RKO (cell line): Measurements from ENCODE around the gene TXNRD1.
"Not testable (repeated sequence)": the region's sequence is repeated elsewhere in the genome, so short reads cannot be mapped to it uniquely, and the experiment has no call there.

Experiments used
- DNase-seq: peaks from one replicate; pipeline ENCODE4 v3.0.0-alpha.2; 2016; ENCODE audit warnings: low spot score

TXNRD1 gene

GRCh38 chr12:104328278-104328677 lies 112.7 kb downstream of the TXNRD1 start:
- not testable (repeated sequence) for DNase-seq

GRCh38 chr12:104328790-104329189 lies 113.2 kb downstream of the TXNRD1 start:
- DNase-seq, result no peak

GRCh38 chr12:104329707-104330532 lies 114.3 kb downstream of the TXNRD1 start:
- DNase-seq, result no peak

- no peak for DNase-seq
These were observed 115.8 kb downstream of the TXNRD1 start for GRCh38 chr12:104331376-104331775.

- not testable (repeated sequence) for DNase-seq
These were observed 116.7 kb downstream of the TXNRD1 start for GRCh38 chr12:104332273-104332672.

GRCh38 chr12:104333692-104334255 lies 118.2 kb downstream of the TXNRD1 start:
- no peak for DNase-seq

GRCh38 chr12:104334581-104334980 lies 119.0 kb downstream of the TXNRD1 start:
- no peak for DNase-seq

- no peak for DNase-seq
These were observed 120.5 kb downstream of the TXNRD1 start for GRCh38 chr12:104336115-104336514.

- no peak for DNase-seq
These were observed 121.5 kb downstream of the TXNRD1 start for GRCh38 chr12:104337030-104337558.

GRCh38 chr12:104339663-104340062 lies 124.1 kb downstream of the TXNRD1 start:
- DNase-seq, result no peak

GRCh38 chr12:104340177-104340576 lies 124.6 kb downstream of the TXNRD1 start:
- no peak for DNase-seq

GRCh38 chr12:104340925-104341611 lies 125.5 kb downstream of the TXNRD1 start:
- no peak for DNase-seq

- DNase-seq, result no peak
These were observed 126.6 kb downstream of the TXNRD1 start for GRCh38 chr12:104342147-104342546.

- DNase-seq, result no peak
These were observed 127.2 kb downstream of the TXNRD1 start for GRCh38 chr12:104342635-104343249.

GRCh38 chr12:104344682-104345081 lies 129.1 kb downstream of the TXNRD1 start:
- no peak for DNase-seq

GRCh38 chr12:104345234-104346066 lies 129.9 kb downstream of the TXNRD1 start:
- no peak for DNase-seq

GRCh38 chr12:104347374-104348075 lies 131.9 kb downstream of the TXNRD1 start:
- DNase-seq, result no peak

GRCh38 chr12:104348283-104348993 lies 132.9 kb downstream of the TXNRD1 start:
- DNase-seq, result no peak

- DNase-seq, result no peak
These were observed 133.5 kb downstream of the TXNRD1 start for GRCh38 chr12:104348994-104349494.
